NCI-H1417 (cell line): Measurements from ENCODE around the gene TMEM235.

Source experiments
- DNase-seq, 3 experiments: peaks; one replicate each; lab custom pipeline; 2025; lab: John Stamatoyannopoulos, UW

The TMEM235 gene

GRCh38 chr17:78255029-78255656, 23.7 kb downstream of the TMEM235 start:
- DNase-seq, result no peak

- DNase-seq, result no peak
Measured at GRCh38 chr17:78255953-78256706, 24.7 kb downstream of the TMEM235 start.

DNA sequence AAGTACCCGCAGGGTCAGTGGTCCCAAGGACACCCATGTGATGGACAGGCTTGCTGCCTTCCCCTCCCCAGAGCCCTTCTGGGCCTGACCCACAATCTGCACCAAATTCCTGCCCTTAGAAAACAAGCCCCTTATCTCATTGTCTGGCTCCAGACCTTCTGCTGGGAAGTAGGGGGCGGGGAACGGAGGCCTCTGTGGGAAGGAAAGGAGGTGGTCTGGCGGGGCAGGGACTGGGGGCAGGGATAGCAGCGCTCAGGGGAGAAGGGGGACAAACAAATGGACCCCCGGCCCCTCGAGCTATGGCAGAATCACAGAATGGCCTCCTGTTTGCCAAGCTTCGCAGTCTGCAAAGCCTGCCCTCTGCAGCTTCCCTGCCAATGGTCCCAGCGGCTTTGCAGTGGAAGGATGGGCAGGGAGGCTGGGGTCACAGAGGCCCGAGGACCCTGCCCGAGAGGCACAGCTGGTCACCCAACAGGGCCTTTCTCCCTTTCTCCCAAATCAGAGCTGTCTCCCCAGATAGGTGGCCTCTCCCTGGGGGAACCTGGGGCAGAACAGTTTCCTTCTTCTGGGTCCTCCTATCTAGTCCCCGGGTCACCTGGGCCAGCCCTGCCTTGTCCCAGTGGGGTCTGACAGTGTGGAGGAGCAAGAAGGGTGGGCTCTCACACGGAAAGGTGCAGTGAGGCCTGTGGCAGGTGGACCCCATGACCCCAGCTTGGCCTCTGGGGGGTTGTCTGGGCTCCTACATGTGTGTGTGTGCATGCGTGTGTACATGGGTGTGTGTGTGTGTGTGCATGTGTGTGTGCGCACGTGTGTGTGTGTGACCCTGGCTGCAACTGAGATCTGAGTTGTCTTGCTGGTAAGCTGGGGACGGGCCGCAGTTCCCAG, 25.5 kb downstream of the TMEM235 start:
- DNase-seq, result no peak

DNA sequence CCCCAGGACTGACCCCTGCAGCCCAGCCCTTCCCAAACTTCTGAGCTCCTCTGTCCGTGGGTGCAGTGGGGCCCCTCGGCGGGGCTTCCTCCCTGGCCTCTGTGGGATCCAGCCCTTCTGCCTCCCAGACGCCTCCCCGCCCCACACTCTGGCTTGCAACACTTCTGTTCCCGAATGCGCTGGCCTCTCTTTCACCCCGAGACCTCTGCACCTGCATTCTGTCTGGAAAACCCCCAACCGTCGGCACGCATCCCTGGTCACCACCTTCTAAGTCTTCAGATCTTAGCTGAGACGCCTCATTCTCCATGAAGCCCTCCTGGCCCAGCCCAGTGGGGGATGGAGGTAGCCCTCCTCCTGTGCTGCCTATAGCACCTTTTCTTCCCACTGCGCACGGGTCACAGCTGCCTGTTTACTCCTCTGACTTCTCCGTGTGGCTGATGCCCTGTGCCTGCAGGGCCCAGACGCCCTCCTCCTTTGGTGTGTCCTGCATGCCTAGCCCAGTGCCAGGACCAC, 26.4 kb downstream of the TMEM235 start:
- peak in 2 of 3 experiments; percentile 26 to 52 for DNase-seq

GRCh38 chr17:78258323-78259191, 27.1 kb downstream of the TMEM235 start:
- peak in 2 of 3 experiments; percentile 59 to 74 for DNase-seq

DNA sequence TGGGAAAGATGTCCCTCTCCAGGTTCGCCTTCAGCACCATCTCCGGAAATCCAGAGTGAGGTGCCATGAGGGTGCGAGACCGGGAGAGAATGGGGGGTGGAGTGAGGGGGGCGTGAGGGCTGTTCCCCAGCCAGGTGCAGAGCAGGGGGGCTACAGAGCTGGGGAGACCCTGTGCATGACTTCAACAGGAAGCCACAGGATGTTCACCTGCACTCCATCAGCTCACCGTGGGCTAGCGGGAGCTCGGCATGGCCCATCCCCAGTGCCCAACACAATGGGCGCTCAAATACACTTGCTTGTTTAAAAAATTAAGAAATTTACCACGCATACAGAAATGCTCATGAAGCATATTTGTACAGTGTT, 27.7 kb downstream of the TMEM235 start:
- no peak for DNase-seq

GRCh38 chr17:78263063-78263735, 31.8 kb downstream of the TMEM235 start:
- no peak for DNase-seq

GRCh38 chr17:78263736-78264340, 32.4 kb downstream of the TMEM235 start:
- DNase-seq, result no peak

- DNase-seq, result no peak
Measured at GRCh38 chr17:78264590-78264989, 33.2 kb downstream of the TMEM235 start.

DNA sequence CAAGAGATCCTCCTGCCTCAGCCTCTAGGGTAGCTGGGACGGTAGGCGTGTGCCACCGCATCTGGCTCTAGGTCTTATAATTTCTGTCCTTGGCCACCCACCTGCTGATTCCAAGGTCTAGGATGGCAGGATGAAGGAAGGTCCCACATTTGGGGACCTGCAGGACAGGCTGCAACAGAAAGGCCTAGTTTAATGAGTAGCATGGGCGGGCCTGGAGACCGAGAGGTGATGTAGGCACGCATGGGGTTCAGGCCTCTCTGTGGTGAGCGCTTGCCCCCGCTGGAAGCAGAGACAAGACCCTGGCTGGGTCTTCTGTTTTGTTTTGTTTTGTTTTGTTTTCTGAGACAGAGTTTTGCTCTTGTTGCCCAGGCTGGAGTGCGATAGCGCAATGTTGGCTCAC, 33.7 kb downstream of the TMEM235 start:
- DNase-seq, result no peak

DNA sequence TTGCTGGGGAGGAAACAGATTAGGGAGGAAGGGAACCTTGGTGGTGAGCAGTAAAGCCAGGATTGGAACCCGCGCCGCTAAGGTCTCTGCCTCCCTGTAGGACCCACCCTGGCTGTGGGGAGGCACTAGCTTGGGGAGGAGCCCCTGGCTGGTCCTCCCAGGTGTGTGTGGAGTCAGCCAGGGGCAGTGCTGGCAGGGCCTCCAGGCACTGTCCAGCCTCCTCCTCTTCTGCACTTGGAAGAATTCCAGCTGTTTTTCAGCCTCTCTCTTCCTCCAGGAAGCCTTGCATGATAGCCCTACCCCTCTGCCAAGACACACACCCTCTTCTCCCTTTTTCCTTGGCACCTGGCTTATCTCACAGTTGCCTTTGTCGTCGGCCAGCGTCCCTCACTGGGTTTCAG, 34.8 kb downstream of the TMEM235 start:
- DNase-seq, result no peak

GRCh38 chr17:78266771-78267170, 35.3 kb downstream of the TMEM235 start:
- no peak for DNase-seq

- DNase-seq, result no peak
Measured at GRCh38 chr17:78267253-78268073, 36.0 kb downstream of the TMEM235 start.

DNA sequence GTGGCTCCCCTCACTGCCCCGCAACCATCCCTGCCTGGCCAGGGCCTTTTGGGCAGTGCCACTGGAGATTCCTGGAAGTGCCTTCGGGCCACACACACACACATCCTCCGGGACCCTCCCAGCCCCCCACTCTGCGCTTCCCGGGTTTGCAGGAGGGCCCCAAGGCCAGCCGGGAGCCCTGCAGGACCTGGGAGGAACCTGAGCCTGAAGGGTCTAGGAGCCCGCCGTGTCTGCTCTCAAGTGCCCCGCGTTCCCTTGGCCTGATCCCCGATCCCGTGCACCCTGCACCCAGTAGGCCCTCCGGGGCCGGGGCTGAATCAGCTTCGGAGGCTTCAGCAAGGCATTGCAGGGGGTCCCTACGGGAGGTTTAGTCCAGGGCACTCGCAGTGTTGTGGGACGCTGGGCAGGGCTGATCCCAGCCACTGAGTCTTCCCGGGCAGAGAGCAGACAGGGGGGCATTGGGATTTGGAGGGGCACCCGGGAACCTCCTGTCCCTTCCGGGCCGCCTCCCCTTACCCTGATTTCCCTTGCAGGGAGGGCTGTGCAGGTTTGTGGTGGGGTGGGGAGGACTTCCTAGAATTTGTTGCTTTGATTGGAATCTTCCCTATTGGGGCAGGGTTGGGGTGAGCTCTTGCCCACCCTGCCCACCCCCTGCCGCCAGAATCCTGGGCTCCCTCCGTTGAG, 36.9 kb downstream of the TMEM235 start:
- DNase-seq, result no peak

DNA sequence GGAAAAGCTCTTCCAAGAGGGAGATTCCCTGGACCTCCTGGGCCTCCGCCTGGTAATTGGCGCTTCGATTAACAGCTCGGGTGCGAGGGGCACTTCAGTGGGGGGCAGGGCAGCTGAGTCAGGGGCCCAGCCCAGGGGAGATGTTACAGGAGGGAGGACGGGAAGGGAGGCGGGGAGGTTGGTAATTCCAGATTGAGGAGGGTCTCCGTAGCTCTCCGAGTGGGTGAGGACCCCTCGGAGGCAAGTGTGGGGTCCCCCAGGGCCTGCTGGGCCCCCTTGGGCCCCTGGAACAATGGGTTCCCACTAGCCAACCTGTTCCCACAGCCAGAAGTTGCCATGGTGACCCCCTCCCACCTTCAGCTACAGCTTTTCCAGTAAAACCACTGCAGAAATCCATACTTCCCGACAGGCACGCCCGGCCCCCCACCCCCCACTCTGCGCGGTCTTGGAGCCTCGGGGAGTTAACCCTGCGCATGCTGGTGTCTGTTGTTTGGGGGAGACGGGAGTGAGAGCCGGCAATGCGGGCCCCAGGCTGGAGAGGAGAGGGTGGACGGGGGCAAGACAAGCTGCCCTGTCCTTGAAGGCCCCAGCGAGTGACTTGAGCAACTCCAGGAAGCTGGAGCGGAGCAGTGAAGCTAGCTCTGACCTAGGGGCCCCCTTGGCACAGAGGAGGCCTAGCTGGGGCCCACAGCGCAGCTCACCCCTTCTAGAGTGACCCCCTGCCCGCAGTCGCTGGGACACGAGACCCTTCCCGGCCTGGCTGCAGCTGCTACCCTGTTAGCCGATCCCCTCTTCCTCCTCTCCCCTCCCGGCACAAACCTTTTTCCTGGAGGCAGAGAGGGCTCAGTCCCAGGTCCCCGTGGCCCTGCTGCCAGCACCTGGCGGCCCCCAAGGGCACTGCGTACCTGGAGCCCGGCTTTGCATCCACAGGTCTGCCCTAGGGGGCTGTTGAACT, 37.8 kb downstream of the TMEM235 start:
- DNase-seq, result peak in 2 of 3 experiments; percentile 73 to 83

DNA sequence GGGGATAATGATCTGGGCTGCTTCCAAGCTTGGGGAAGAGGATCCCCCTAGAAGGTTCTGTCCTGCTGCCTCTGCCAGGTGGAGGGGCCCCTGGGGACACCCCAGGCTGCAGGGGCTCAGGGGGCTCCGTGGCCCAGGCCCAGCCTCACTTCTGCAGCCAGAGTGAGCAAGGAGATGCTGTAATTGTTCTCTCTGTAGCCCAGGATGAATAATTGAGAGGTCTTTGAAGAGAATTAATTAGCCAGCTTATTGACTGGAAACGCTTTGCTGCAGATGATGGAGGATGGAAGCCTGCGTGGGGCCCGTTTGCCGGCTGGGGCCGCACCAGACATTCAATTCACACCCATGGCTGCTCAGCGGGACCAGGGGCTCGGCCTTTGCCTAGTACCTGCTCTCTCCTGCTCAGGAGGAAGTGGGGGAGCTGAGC, 38.5 kb downstream of the TMEM235 start:
- DNase-seq, result peak in 2 of 3 experiments; percentile 52 to 77

GRCh38 chr17:78271419-78272170, 40.2 kb downstream of the TMEM235 start:
- no peak for DNase-seq
